DND-41 (cell line): ENCODE data around the gene FARSA.
"Not testable (repeated sequence)": the region's sequence is repeated elsewhere in the genome, so short reads cannot be mapped to it uniquely, and the experiment has no call there.

Experiments used
- ATAC-seq: fragments of 200-7000 bp; cut with Tn5 transposase; 3 replicates; pipeline ENCODE4 v1.9.1; 2021; ENCODE audit warnings: low read depth; ENCODE audit not compliant: insufficient read depth
- DNase-seq: peaks from one replicate; pipeline ENCODE4 v3.0.0-alpha.2; 2020
- H2AFZ ChIP-seq: 2 replicates; pipeline ENCODE4 v1.6.0; 2012; ENCODE audit warnings: low read depth, low read length
- H3K27ac ChIP-seq: 2 replicates; pipeline ENCODE4 v1.5.1; 2012; ENCODE audit warnings: low read length, inconsistent platforms
- H3K27me3 ChIP-seq: fragments of 200-600 bp; sonication (generic); 2 replicates; pipeline ENCODE4 v1.6.0; 2012; ENCODE audit warnings: low read length, mild to moderate bottlenecking, inconsistent platforms; ENCODE audit not compliant: insufficient read depth, poor library complexity
- H3K36me3 ChIP-seq: 2 replicates; pipeline ENCODE4 v1.5.1; 2012; ENCODE audit warnings: low read length, inconsistent platforms; ENCODE audit not compliant: insufficient read depth
- H3K4me1 ChIP-seq: 2 replicates; pipeline ENCODE4 v1.5.1; 2012; ENCODE audit warnings: mild to moderate bottlenecking, low read length; ENCODE audit not compliant: insufficient read depth
- H3K4me2 ChIP-seq: 2 replicates; pipeline ENCODE4 v1.6.0; 2012; ENCODE audit warnings: mild to moderate bottlenecking, moderate library complexity, low read length, inconsistent platforms; ENCODE audit not compliant: insufficient read depth
- H3K4me3 ChIP-seq, 2 experiments: fragments of 200-600 bp in 1 of 2; shearing (Covaris generic) in 1 of 2; 2 replicates each; pipeline ENCODE4 v1.5.1; 2012 to 2016; ENCODE audit warnings: inconsistent platforms in 2 of 2, low read length in 2 of 2, mild to moderate bottlenecking in 2 of 2, low read depth in 1 of 2, moderate library complexity in 1 of 2
- H3K79me2 ChIP-seq: 2 replicates; pipeline ENCODE4 v1.6.0; 2012; ENCODE audit warnings: low read length, inconsistent platforms; ENCODE audit not compliant: insufficient read depth
- H3K9ac ChIP-seq: 2 replicates; pipeline ENCODE4 v1.6.0; 2012; ENCODE audit warnings: low read depth, mild to moderate bottlenecking, inconsistent platforms, low read length, moderate library complexity
- H3K9me3 ChIP-seq: 2 replicates; pipeline ENCODE4 v1.5.1; 2012; ENCODE audit warnings: low read length, moderate library complexity, mild to moderate bottlenecking, inconsistent platforms; ENCODE audit not compliant: insufficient read depth, severe bottlenecking
- H4K20me1 ChIP-seq: 2 replicates; pipeline ENCODE4 v1.6.0; 2012; ENCODE audit warnings: low read length; ENCODE audit not compliant: insufficient read depth
- CTCF ChIP-seq: IDR thresholded peaks from 2 replicates; pipeline ENCODE4 v1.5.1; 2012; ENCODE audit warnings: borderline replicate concordance, low read length, moderate library complexity, mild to moderate bottlenecking; ENCODE audit not compliant: poor library complexity, severe bottlenecking; ENCODE audit errors: extremely low read depth
- EZH2 ChIP-seq: IDR thresholded peaks from 3 replicates; pipeline ENCODE4 v1.6.1; 2012; ENCODE audit warnings: borderline replicate concordance, low read depth, mild to moderate bottlenecking, moderate library complexity, low read length, inconsistent platforms; ENCODE audit not compliant: severe bottlenecking

Gene FARSA

GRCh38 chr19:12921047-12921446 lies 12.5 kb downstream of the FARSA start:
- Histone ChIP-seq H3K4me2 (no peak overlapping the region), H3K36me3 (peaks cover 37% of the 10 kb centered on the region), H2AFZ (no peak overlapping the region), H3K27ac (no peak overlapping the region), H3K79me2 (peaks cover 6% of the 10 kb centered on the region; the same call in 1 of the 2 replicates), H3K4me1 (peaks cover 20% of the 10 kb centered on the region), H4K20me1 (0 out of 2 replicates have a peak, but pooled peaks cover 8% of the 10 kb centered on the region), H3K27me3 (no peaks in the 10 kb centered on the region), H3K9me3 (no peaks in the 10 kb centered on the region), H3K4me3 (no peak overlapping the region), H3K9ac (no peak overlapping the region)
- no peak for DNase-seq
- ATAC-seq, result no peak
- no peak for TF ChIP-seq CTCF
- TF ChIP-seq EZH2, result no peak

GRCh38 chr19:12918253-12918652 lies 15.3 kb downstream of the FARSA start:
- DNase-seq (no peak), ATAC-seq (no peak)
- H3K9ac ChIP-seq, result peak overlapping the region; percentile 73
- no peaks in the 10 kb centered on the region for H3K9me3 ChIP-seq
- H3K27me3 ChIP-seq, result no peaks in the 10 kb centered on the region
- peaks cover 11% of the 10 kb centered on the region for H3K36me3 ChIP-seq
- H2AFZ ChIP-seq, result no peak overlapping the region
- peaks cover 44% of the 10 kb centered on the region for H3K4me1 ChIP-seq
- H4K20me1 ChIP-seq, result no peaks in the 10 kb centered on the region
- peak overlapping the region; percentile 99 for H3K27ac ChIP-seq
- H3K4me3 ChIP-seq, result peak overlapping the region in 1 of 2 experiments; percentile 62; a peak in 2 of 4 replicates
- TF ChIP-seq EZH2 (no peak), CTCF (no peak)
- peak overlapping the region; percentile 73 for H3K4me2 ChIP-seq
- peaks cover 6% of the 10 kb centered on the region; the same call in 1 of the 2 replicates for H3K79me2 ChIP-seq

GRCh38 chr19:12915860-12916259 lies 17.7 kb downstream of the FARSA start:
- H3K4me1 ChIP-seq, result peaks cover 45% of the 10 kb centered on the region
- not testable (repeated sequence) for H3K79me2 ChIP-seq, DNase-seq, H2AFZ ChIP-seq, H3K36me3 ChIP-seq, H3K27me3 ChIP-seq, H3K9ac ChIP-seq, H3K4me3 ChIP-seq, H3K27ac ChIP-seq, H4K20me1 ChIP-seq, ATAC-seq, H3K4me2 ChIP-seq, H3K9me3 ChIP-seq

GRCh38 chr19:12913851-12914690 lies 19.4 kb downstream of the FARSA start:
- H3K9ac ChIP-seq, result peak overlapping the region; percentile 48
- peak overlapping the region; percentile 83 for H3K27ac ChIP-seq
- H3K27me3 ChIP-seq, result no peaks in the 10 kb centered on the region
- no peaks in the 10 kb centered on the region; the same call in 1 of the 2 replicates for H3K36me3 ChIP-seq
- no peaks in the 10 kb centered on the region for H3K9me3 ChIP-seq
- H3K4me3 ChIP-seq, result peak overlapping the region in 1 of 2 experiments; percentile 28; a peak in 2 of 4 replicates
- peaks cover 6% of the 10 kb centered on the region; the same call in 1 of the 2 replicates for H3K79me2 ChIP-seq
- TF ChIP-seq CTCF (peak; percentile 2), EZH2 (no peak)
- H2AFZ ChIP-seq, result peak overlapping the region; percentile 55
- peaks cover 39% of the 10 kb centered on the region for H3K4me1 ChIP-seq
- H3K4me2 ChIP-seq, result peak overlapping the region; percentile 46
- H4K20me1 ChIP-seq, result no peaks in the 10 kb centered on the region
- ATAC-seq (peak; percentile 80), DNase-seq (peak; percentile 74)
